Suprapubic skin (tissue), 3 donors: ENCODE measurements around the gene RNF150.

Source experiments
- CTCF ChIP-seq, 2 donors: fragments of 200-600 bp in 1 of 2; fragments of 450-650 bp in 1 of 2; sonication (generic) in 1 of 2; IDR thresholded peaks; one replicate each; pipeline ENCODE4 v1.5.1; 2016 to 2019; ENCODE audit warnings: antibody characterized with exemption in 2 of 2, mild to moderate bottlenecking in 1 of 2, moderate library complexity in 1 of 2
- EP300 ChIP-seq: sonication (generic); formaldehyde crosslinking; IDR thresholded peaks from one replicate; pipeline ENCODE4 v1.6.1; 2017; ENCODE audit warnings: antibody characterized with exemption

DNA sequence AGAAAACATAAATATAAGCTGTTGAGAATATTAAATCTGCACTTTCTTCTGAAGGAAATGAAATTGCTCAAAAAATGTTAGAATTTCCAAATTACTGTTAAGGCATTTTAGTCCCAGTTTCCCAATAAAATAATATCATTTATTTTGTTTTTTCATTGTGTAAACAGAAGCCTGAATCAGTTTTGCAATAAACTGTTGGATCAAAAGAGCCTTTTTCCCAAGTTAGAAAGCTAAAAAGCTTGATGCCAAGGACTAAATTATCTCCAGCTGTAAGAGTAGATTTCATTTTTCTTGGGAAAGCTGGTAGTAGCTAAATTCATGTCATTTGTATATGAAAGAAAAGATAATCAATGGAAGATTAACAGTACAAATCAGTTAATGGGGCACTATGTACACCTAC, 95.8 kb downstream of the RNF150 start:
- no peak for TF ChIP-seq CTCF (IDR thresholded peaks at IDR 0.05)
- TF ChIP-seq EP300, result no peak
